Astrocyte (in vitro differentiated cells and primary cell): ENCODE data around the gene TDRD12. TPM values are rescaled to one million over a fixed set of nuclear protein-coding genes. Genes with fewer than 3 reads are reported as not detected.

Source experiments
- DNase-seq: peaks from one replicate; pipeline ENCODE4 v3.0.0-alpha.2; 2010; ENCODE audit warnings: low read depth
- FAIRE-seq: peaks from 2 replicates; lab custom pipeline; 2011; peaks lifted over from hg19 to GRCh38; lab: Jason Lieb, UNC
- H2AFZ ChIP-seq: 2 replicates; pipeline ENCODE4 v1.6.0; 2012; ENCODE audit warnings: low read depth, low read length, inconsistent platforms
- H3K27ac ChIP-seq: 2 replicates; pipeline ENCODE4 v1.5.1; 2011; ENCODE audit warnings: low read depth, low read length, inconsistent platforms
- H3K27me3 ChIP-seq: 2 replicates; pipeline ENCODE4 v1.6.0; 2011; ENCODE audit warnings: low read length, inconsistent platforms; ENCODE audit not compliant: insufficient read depth
- H3K36me3 ChIP-seq: 2 replicates; pipeline ENCODE4 v1.5.1; 2011; ENCODE audit warnings: low read length, inconsistent platforms; ENCODE audit not compliant: insufficient read depth
- H3K4me1 ChIP-seq: 2 replicates; pipeline ENCODE4 v1.5.1; 2011; ENCODE audit warnings: low read length, inconsistent platforms; ENCODE audit not compliant: insufficient read depth
- H3K4me2 ChIP-seq: 2 replicates; pipeline ENCODE4 v1.6.0; 2012; ENCODE audit warnings: low read length, inconsistent platforms
- H3K4me3 ChIP-seq: 2 replicates; pipeline ENCODE4 v1.5.1; 2011; ENCODE audit warnings: low read depth, mild to moderate bottlenecking, low read length, inconsistent platforms; ENCODE audit not compliant: insufficient read depth
- H3K79me2 ChIP-seq: 2 replicates; pipeline ENCODE4 v1.6.0; 2012; ENCODE audit warnings: mild to moderate bottlenecking, low read length, inconsistent platforms; ENCODE audit not compliant: insufficient read depth
- H3K9ac ChIP-seq: 2 replicates; pipeline ENCODE4 v1.6.0; 2012; ENCODE audit warnings: mild to moderate bottlenecking, low read length, inconsistent platforms
- H3K9me3 ChIP-seq: 2 replicates; pipeline ENCODE4 v1.5.1; 2012; ENCODE audit warnings: low read depth, mild to moderate bottlenecking, low read length, inconsistent platforms; ENCODE audit not compliant: insufficient read depth
- H4K20me1 ChIP-seq: 2 replicates; pipeline ENCODE4 v1.6.0; 2012; ENCODE audit warnings: low read length, inconsistent platforms; ENCODE audit not compliant: insufficient read depth
- H3K27ac Mint-ChIP-seq: one replicate; pipeline ENCODE4 v1.8.0; 2021; ENCODE audit warnings: mild to moderate bottlenecking, mixed read lengths; ENCODE audit not compliant: unreplicated experiment
- H3K27me3 Mint-ChIP-seq: one replicate; pipeline ENCODE4 v1.8.0; 2021; ENCODE audit warnings: low read depth, mixed read lengths; ENCODE audit not compliant: unreplicated experiment
- H3K36me3 Mint-ChIP-seq: one replicate; pipeline ENCODE4 v1.8.0; 2021; ENCODE audit warnings: low read depth, mixed read lengths; ENCODE audit not compliant: unreplicated experiment
- H3K4me1 Mint-ChIP-seq: one replicate; pipeline ENCODE4 v1.8.0; 2021; ENCODE audit warnings: low read depth, mixed read lengths; ENCODE audit not compliant: unreplicated experiment
- H3K4me3 Mint-ChIP-seq: one replicate; pipeline ENCODE4 v1.8.0; 2021; ENCODE audit warnings: mild to moderate bottlenecking, moderate library complexity, mixed read lengths; ENCODE audit not compliant: unreplicated experiment
- H3K9me3 Mint-ChIP-seq: one replicate; pipeline ENCODE4 v1.8.0; 2021; ENCODE audit warnings: mild to moderate bottlenecking, mixed read lengths; ENCODE audit not compliant: unreplicated experiment
- CTCF ChIP-seq: IDR thresholded peaks from 2 replicates; pipeline ENCODE4 v1.5.1; 2011; ENCODE audit warnings: low read depth, mild to moderate bottlenecking, inconsistent platforms, low read length, moderate library complexity; ENCODE audit not compliant: insufficient read depth
- EZH2 ChIP-seq: IDR thresholded peaks from 2 replicates; pipeline ENCODE4 v1.6.1; 2012; ENCODE audit warnings: mild to moderate bottlenecking, low read length, inconsistent platforms; ENCODE audit not compliant: insufficient read depth
- total RNA-seq: library from RNA; stranded (reverse); gene quantifications from 2 replicates; pipeline ENCODE4 v1.2.1, GENCODE V29; 2021

TDRD12 gene
- total RNA-seq, 1 donor from 2014 or later: not detected

DNA sequence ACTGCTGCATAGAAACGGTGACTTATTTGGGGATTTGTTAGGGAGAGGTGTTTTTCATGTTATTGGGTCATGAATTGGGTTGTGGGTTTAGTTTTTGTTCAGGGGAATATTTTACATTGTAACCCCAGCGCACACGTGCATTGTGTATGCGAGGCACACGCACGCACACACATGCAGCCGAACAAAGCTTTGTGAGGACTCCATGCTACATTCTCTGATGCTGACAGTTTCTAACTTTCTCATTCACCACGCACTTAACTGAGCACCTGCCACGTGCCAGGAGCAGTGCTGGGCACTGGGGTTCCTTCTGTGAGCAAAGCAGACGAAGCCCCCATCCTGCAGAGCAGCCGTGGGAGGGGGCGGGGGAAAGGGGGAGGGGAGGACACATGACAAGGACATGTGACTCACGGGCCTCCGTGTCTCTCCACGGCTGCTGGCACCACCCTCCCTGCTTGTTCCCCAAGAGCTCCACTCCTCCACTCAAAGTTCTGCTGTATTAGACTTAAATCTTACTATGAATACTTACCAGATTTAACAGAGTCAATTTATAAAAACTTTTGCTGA, 94.4 kb downstream of the TDRD12 start:
- H2AFZ ChIP-seq: no peak overlapping the region

DNA sequence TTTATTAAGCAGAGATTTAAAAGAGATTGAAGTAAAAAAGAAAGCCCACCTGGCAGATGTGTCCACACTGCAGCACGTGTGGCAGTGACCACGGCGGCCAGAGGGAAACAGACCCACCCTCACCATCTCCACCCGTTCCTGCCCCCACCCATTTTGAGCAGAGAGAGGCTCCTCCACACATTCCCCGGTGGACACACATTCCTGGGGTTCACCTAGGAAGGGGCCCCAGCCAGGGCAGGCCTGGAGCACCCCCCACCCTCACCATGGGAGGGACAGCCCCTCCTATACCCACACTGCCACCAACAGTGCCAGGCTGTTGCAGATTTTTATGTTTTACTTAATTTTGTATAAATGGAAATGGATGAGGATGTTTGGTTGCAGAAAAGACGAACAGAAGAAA, 95.1 kb downstream of the TDRD12 start:
- no peaks in the 10 kb centered on the region for H4K20me1 ChIP-seq
- H3K4me2 ChIP-seq: no peak overlapping the region
- Mint-ChIP-seq H3K9me3 (peaks cover 2% of the 10 kb centered on the region), H3K27me3 (peaks cover 47% of the 10 kb centered on the region), H3K36me3 (no peaks in the 10 kb centered on the region), H3K4me3 (no peak overlapping the region), H3K4me1 (peaks cover 3% of the 10 kb centered on the region), H3K27ac (no peak overlapping the region)
- H3K36me3 ChIP-seq: no peaks in the 10 kb centered on the region
- DNase-seq (no peak), FAIRE-seq (no peak)
- H3K9me3 ChIP-seq: peaks cover 3% of the 10 kb centered on the region
- no peaks in the 10 kb centered on the region for H3K27me3 ChIP-seq
- no peaks in the 10 kb centered on the region for H3K4me1 ChIP-seq
- TF ChIP-seq EZH2: no peak
- TF ChIP-seq CTCF: no peak
- no peaks in the 10 kb centered on the region for H3K79me2 ChIP-seq
- H2AFZ ChIP-seq: no peak overlapping the region
- H3K9ac ChIP-seq: no peak overlapping the region
- no peak overlapping the region for H3K4me3 ChIP-seq
- no peak overlapping the region for H3K27ac ChIP-seq

More for the DNA sequence above, 94.4 kb downstream of the TDRD12 start:
- Mint-ChIP-seq H3K4me3 (no peak overlapping the region), H3K9me3 (peaks cover 2% of the 10 kb centered on the region), H3K36me3 (no peaks in the 10 kb centered on the region), H3K4me1 (no peaks in the 10 kb centered on the region), H3K27me3 (peaks cover 50% of the 10 kb centered on the region), H3K27ac (no peak overlapping the region)
- H4K20me1 ChIP-seq: no peaks in the 10 kb centered on the region
- no peak overlapping the region for H3K9ac ChIP-seq
- DNase-seq: no peak
- H3K4me3 ChIP-seq: no peak overlapping the region
- no peaks in the 10 kb centered on the region for H3K36me3 ChIP-seq
- FAIRE-seq: no peak
- no peak overlapping the region for H3K27ac ChIP-seq
- H3K9me3 ChIP-seq: peaks cover 3% of the 10 kb centered on the region
- TF ChIP-seq CTCF: no peak
- no peak for TF ChIP-seq EZH2
- no peaks in the 10 kb centered on the region for H3K4me1 ChIP-seq
- peak overlapping the region; percentile 11 for H3K4me2 ChIP-seq
- H3K79me2 ChIP-seq: no peaks in the 10 kb centered on the region
- H3K27me3 ChIP-seq: no peaks in the 10 kb centered on the region

DNA sequence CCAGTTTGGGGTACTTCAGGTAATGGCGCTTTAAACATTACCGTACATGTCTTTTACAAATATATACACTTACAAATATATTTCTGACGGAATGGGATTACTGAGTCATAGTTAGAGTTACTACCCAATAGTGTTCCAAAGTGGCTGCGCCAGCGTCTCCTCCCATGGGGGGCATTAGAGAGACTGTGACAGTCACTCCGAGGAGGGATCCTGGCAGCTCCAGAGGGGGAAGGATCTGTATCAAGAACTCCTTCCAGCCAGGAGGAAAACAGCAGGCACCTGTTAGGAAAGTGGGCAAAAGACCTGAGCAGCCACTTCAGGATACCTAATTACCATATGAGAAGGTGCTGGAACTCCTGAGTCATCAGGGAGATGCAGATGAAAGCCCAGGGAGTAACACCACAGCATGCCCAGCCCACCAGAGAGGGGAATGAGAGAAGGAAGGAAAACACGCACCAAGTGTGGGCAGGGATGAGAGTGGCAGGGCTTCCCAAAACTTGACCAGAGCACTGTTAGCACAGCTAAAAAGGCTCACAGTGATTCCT, 97.1 kb downstream of the TDRD12 start:
- Mint-ChIP-seq H3K36me3 (no peaks in the 10 kb centered on the region), H3K9me3 (peaks cover 2% of the 10 kb centered on the region), H3K4me3 (no peak overlapping the region), H3K27me3 (peaks cover 52% of the 10 kb centered on the region), H3K4me1 (peaks cover 8% of the 10 kb centered on the region), H3K27ac (no peak overlapping the region)
- Histone ChIP-seq H3K27me3 (peaks cover 2% of the 10 kb centered on the region), H3K9me3 (no peaks in the 10 kb centered on the region), H3K9ac (no peak overlapping the region), H3K4me3 (no peak overlapping the region), H3K36me3 (no peaks in the 10 kb centered on the region), H3K27ac (no peak overlapping the region), H3K4me2 (no peak overlapping the region), H2AFZ (no peak overlapping the region), H4K20me1 (no peaks in the 10 kb centered on the region), H3K79me2 (no peaks in the 10 kb centered on the region), H3K4me1 (no peaks in the 10 kb centered on the region)
- DNase-seq (no peak), FAIRE-seq (no peak)
- no peak for TF ChIP-seq EZH2
- TF ChIP-seq CTCF: no peak
